ENCODE measurements around the gene CUL1. TPM values are rescaled to one million over a fixed set of nuclear protein-coding genes. Genes with fewer than 3 reads are reported as not detected.
"Not testable (repeated sequence)": the region's sequence is repeated elsewhere in the genome, so short reads cannot be mapped to it uniquely, and the experiment has no call there.

Gene CUL1
- total RNA-seq, 2 experiments from 2014 or later = 60.6 to 61.2 TPM

DNA sequence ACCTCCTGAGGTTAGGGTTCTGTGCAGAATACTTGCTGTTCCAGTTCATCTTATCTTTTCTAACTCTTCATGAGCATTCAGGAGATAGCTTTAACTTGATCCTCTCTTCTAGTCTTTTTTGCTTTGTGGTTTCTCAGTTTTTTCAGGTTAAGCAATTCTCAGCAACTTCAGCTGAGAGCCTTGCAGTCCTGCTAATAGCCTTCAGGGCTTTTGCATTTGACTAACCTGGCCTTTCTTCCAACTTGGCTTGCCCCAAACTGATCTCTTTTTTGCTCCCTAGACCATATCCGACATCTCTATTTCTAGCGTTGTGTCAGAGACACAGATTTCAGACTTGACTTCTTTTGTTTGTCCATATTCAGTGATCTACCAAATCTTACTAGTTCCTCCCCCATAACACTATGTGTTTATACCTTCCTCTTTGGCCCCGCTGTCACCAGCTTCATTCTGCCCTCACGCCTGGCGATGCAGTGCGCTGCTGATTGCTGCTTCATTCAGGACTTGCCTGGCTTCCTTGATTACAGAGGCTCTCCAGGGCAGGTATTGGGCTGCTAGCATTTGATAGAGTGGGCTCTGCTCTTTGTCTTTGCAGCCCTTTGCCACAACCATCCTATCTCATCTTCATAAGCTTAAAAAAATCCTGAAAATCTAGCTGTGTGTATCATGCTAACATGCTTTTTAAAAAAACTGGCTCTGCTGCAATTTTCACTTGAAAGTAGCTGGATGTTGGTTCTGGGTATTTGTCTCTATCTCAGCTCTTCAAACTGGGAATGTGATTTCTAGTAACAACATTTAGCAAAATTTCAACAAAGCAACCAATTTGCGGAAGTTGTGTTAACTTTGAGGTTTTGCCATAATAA lies 9.6 kb downstream of the CUL1 start:
- Mint-ChIP-seq H3K4me1 (ENCODE audit: low read depth) (peaks cover 74% of the 10 kb centered on the region), H3K36me3 (ENCODE audit: low read depth) (peaks cover 7% of the 10 kb centered on the region), H3K27ac (no peak overlapping the region), H3K4me3 (no peak overlapping the region), H3K27me3 (no peaks in the 10 kb centered on the region), H3K9me3 (no peaks in the 10 kb centered on the region)
- intact Hi-C loops (cut with micrococcal nuclease) = no loop called here
- ChIA-PET CTCF (interaction anchor here (1.0 to 1.1 kb wide), 2 partner anchors 12 to 14 kb away, joined by 4 read pairs; no protein-coding TSS in a partner anchor), POLR2A (interaction anchor here (1.2 kb wide), 1 partner anchor 10 kb away, joined by 6 read pairs; the partner anchor contains the start of gene CUL1)
- DNase-seq = no peak
- TF ChIP-seq, protein P1, sequence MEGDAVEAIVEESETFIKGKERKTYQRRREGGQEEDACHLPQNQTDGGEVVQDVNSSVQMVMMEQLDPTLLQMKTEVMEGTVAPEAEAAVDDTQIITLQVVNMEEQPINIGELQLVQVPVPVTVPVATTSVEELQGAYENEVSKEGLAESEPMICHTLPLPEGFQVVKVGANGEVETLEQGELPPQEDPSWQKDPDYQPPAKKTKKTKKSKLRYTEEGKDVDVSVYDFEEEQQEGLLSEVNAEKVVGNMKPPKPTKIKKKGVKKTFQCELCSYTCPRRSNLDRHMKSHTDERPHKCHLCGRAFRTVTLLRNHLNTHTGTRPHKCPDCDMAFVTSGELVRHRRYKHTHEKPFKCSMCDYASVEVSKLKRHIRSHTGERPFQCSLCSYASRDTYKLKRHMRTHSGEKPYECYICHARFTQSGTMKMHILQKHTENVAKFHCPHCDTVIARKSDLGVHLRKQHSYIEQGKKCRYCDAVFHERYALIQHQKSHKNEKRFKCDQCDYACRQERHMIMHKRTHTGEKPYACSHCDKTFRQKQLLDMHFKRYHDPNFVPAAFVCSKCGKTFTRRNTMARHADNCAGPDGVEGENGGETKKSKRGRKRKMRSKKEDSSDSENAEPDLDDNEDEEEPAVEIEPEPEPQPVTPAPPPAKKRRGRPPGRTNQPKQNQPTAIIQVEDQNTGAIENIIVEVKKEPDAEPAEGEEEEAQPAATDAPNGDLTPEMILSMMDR (IDR thresholded peaks at IDR 0.05) = no peak
- no peak for ATAC-seq

DNA sequence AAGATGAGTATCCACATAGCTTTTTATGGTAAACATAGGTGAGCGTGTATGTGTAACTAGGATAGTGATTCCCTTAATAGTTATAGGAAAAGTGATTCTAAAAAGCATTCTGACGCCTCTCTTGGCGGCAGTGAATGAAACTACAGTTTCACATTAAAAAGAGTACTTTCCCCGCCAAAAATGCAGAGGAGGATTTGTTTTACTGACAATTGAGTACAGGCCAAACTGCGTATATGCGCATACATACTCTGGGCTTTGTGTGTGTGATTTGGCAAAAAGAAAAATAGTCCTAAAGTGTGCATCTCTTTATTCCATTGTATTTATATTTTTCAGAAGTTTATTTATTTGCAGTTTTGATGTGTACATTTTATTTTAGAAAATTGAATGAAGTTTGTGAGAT lies 10.3 kb downstream of the CUL1 start:
- Mint-ChIP-seq H3K27ac (no peak overlapping the region), H3K36me3 (ENCODE audit: low read depth) (peaks cover 7% of the 10 kb centered on the region), H3K9me3 (no peaks in the 10 kb centered on the region), H3K4me1 (ENCODE audit: low read depth) (peaks cover 72% of the 10 kb centered on the region), H3K4me3 (no peak overlapping the region), H3K27me3 (no peaks in the 10 kb centered on the region)
- DNase-seq (no peak), ATAC-seq (no peak)
- CTCF ChIA-PET = interaction anchor here (1.0 to 1.1 kb wide), 2 partner anchors 11 to 13 kb away, joined by 4 read pairs; no protein-coding TSS in a partner anchor
- TF ChIP-seq, protein P1 (IDR thresholded peaks at IDR 0.05) = no peak
- POLR2A ChIA-PET = interaction anchor here (1.2 kb wide), 1 partner anchor 11 kb away, joined by 6 read pairs; the partner anchor contains the start of gene CUL1
- intact Hi-C loops (cut with micrococcal nuclease) = no loop called here

DNA sequence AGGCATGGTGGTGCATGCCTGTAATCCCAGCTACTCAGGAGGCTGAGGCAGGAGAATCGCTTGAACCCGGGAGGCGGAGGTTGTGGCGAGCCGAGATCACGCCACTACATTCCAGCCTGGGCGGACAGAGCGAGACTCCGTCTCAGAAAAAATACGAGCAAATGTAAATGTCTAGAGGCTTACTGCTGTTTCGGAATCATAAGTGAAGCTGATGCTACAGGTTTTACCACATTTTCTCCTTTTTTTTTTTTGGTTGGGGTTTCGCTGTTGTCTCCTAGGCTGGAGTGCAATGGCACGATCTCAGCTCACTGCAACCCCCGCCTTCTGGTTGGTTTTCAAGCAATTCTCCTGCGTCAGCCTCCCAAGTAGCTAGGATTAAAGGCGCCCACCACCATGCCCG lies 11.7 kb downstream of the CUL1 start:
- H3K27me3 Mint-ChIP-seq; intact Hi-C loops (cut with micrococcal nuclease); H3K4me3 Mint-ChIP-seq; DNase-seq; H3K27ac Mint-ChIP-seq; ATAC-seq; H3K9me3 Mint-ChIP-seq: not testable (repeated sequence)
- Mint-ChIP-seq H3K36me3 (ENCODE audit: low read depth) (peaks cover 15% of the 10 kb centered on the region), H3K4me1 (ENCODE audit: low read depth) (peaks cover 75% of the 10 kb centered on the region)
- ChIA-PET POLR2A (interaction anchor here (1.4 kb wide), 2 partner anchors 9 to 20 kb away, joined by 3 to 4 read pairs; no protein-coding TSS in a partner anchor), CTCF (interaction anchor here (1.1 to 1.6 kb wide), 2 partner anchors 36 to 135 kb away, joined by 3 to 4 read pairs; no protein-coding TSS in a partner anchor)

DNA sequence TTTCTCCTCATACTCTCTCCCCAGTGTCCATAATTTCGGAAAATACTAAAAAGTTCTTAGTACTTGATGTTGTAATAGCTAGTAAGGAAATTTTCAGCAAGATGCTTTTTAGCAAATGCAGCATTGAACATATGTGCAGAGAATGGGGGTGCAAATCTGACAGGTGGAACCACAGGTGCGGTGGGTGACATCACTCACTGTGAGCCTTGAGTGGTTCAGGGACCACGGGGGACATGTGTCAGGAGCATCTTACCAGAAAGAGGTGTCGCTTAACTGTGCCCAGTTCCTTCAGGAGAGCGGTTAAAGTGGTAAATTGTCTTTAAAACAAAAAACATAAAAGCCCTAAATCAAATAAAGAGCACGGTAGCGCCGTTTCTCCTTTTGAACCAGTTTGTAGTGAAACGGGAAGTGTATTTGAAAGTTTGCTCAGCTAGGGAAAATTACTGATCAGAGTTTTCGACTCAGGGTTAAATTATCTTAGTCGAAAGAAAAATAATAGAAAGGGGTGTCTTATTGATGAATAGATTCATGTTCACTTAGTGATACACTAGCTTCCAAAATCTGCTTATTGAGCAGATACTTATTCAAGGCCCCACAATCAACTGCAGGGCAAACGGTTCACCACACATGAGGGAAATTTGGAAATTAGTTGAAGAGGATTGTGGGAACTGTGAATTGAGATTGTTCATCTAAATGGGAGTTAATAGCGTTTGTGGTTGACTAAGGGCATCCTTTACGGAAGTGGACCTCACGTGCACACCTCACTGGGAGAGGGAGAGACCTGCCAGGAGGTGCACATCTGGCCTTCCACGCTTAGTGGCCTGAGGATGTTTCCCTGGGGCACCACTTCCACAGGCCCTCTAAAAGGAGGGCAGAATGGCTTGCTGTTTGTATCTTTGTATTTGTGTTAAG lies 12.7 kb downstream of the CUL1 start:
- Mint-ChIP-seq H3K36me3 (ENCODE audit: low read depth) (peaks cover 20% of the 10 kb centered on the region), H3K27ac (no peak overlapping the region), H3K4me3 (no peak overlapping the region), H3K9me3 (no peaks in the 10 kb centered on the region), H3K27me3 (no peaks in the 10 kb centered on the region), H3K4me1 (ENCODE audit: low read depth) (peaks cover 75% of the 10 kb centered on the region)
- CTCF ChIA-PET = interaction anchor here (0.8 to 1.6 kb wide), 4 partner anchors 8 to 136 kb away, joined by 3 to 4 read pairs (median 4); no protein-coding TSS in a partner anchor
- DNase-seq = peak; percentile 52
- POLR2A ChIA-PET = interaction anchor here (0.8 to 1.4 kb wide), 2 partner anchors 12 to 19 kb away, joined by 3 read pairs; no protein-coding TSS in a partner anchor
- no peak for ATAC-seq
- intact Hi-C loops (cut with micrococcal nuclease) = no loop called here
- TF ChIP-seq, protein P1 (IDR thresholded peaks at IDR 0.05) = no peak

GRCh38 chr7:148712678-148713329 lies 14.1 kb downstream of the CUL1 start:
- DNase-seq (no peak), ATAC-seq (no peak)
- CTCF ChIA-PET = interaction anchor here (1.4 kb wide), 1 partner anchor 8 kb away, joined by 3 read pairs; no protein-coding TSS in a partner anchor
- no peak overlapping the region for H3K27ac Mint-ChIP-seq
- POLR2A ChIA-PET = no interaction called here
- peaks cover 24% of the 10 kb centered on the region for H3K36me3 Mint-ChIP-seq (ENCODE audit: low read depth)
- TF ChIP-seq, protein P1 (IDR thresholded peaks at IDR 0.05) = no peak
- H3K4me3 Mint-ChIP-seq = no peak overlapping the region
- no peaks in the 10 kb centered on the region for H3K27me3 Mint-ChIP-seq
- H3K9me3 Mint-ChIP-seq = no peaks in the 10 kb centered on the region
- intact Hi-C loops (cut with micrococcal nuclease) = no loop called here
- H3K4me1 Mint-ChIP-seq (ENCODE audit: low read depth) = peaks cover 75% of the 10 kb centered on the region
